ENCODE results near the gene OLFM1.

- TF ChIP-seq CTCF (IDR thresholded peaks at IDR 0.05) = peak; percentile 23
- TF ChIP-seq EZH2 (IDR thresholded peaks at IDR 0.05; ENCODE audit: borderline replicate concordance, insufficient read depth, low read depth, low read length, poor library complexity, severe bottlenecking) = no peak
These were observed 1.5 kb upstream of the OLFM1 start for GRCh38 chr9:135085830-135086546.
